ENCODE data around the gene TRIM68.

DNA sequence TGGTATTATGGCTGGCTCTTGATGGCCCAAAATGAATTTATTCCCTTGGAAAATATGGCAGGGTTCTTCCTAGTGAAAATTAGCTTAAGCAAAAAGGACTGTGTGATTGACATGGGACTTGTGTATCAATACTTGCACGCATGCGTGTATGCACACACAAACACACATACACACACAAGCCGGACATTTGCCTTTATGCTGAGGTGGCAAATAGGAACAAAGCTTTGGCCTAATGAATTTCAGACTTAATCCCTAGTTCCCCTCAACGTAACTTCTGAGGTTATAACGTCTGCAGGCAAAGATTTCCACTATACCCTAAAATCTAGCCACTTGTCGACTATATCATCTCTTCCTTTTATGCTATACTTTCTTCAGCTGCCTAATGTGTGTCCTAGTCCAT lies 29.4 kb downstream of the TRIM68 start:
- TF ChIP-seq, protein P1, sequence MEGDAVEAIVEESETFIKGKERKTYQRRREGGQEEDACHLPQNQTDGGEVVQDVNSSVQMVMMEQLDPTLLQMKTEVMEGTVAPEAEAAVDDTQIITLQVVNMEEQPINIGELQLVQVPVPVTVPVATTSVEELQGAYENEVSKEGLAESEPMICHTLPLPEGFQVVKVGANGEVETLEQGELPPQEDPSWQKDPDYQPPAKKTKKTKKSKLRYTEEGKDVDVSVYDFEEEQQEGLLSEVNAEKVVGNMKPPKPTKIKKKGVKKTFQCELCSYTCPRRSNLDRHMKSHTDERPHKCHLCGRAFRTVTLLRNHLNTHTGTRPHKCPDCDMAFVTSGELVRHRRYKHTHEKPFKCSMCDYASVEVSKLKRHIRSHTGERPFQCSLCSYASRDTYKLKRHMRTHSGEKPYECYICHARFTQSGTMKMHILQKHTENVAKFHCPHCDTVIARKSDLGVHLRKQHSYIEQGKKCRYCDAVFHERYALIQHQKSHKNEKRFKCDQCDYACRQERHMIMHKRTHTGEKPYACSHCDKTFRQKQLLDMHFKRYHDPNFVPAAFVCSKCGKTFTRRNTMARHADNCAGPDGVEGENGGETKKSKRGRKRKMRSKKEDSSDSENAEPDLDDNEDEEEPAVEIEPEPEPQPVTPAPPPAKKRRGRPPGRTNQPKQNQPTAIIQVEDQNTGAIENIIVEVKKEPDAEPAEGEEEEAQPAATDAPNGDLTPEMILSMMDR (IDR thresholded peaks at IDR 0.05) = no peak
- TF ChIP-seq RAD21 (conservative IDR thresholded peaks at IDR 0.05 in 1 of 2, IDR thresholded peaks at IDR 0.05 in 1 of 2) = no peak
- no peak for TF ChIP-seq POLR2A (IDR thresholded peaks at IDR 0.05; ENCODE audit: low read length)
- TF ChIP-seq, protein P2, sequence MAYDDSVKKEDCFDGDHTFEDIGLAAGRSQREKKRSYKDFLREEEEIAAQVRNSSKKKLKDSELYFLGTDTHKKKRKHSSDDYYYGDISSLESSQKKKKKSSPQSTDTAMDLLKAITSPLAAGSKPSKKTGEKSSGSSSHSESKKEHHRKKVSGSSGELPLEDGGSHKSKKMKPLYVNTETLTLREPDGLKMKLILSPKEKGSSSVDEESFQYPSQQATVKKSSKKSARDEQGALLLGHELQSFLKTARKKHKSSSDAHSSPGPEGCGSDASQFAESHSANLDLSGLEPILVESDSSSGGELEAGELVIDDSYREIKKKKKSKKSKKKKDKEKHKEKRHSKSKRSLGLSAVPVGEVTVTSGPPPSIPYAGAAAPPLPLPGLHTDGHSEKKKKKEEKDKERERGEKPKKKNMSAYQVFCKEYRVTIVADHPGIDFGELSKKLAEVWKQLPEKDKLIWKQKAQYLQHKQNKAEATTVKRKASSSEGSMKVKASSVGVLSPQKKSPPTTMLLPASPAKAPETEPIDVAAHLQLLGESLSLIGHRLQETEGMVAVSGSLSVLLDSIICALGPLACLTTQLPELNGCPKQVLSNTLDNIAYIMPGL (CRISPR knock-in tag; IDR thresholded peaks at IDR 0.05; ENCODE audit: borderline replicate concordance) = no peak
- TF ChIP-seq JUN (IDR thresholded peaks at IDR 0.05) = no peak
- no peak for TF ChIP-seq BHLHE40 (IDR thresholded peaks at IDR 0.05; ENCODE audit: low read depth, low read length)
- TF ChIP-seq, protein P3, sequence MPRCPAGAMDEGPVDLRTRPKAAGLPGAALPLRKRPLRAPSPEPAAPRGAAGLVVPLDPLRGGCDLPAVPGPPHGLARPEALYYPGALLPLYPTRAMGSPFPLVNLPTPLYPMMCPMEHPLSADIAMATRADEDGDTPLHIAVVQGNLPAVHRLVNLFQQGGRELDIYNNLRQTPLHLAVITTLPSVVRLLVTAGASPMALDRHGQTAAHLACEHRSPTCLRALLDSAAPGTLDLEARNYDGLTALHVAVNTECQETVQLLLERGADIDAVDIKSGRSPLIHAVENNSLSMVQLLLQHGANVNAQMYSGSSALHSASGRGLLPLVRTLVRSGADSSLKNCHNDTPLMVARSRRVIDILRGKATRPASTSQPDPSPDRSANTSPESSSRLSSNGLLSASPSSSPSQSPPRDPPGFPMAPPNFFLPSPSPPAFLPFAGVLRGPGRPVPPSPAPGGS (IDR thresholded peaks at IDR 0.05) = no peak
- TF ChIP-seq, protein P4, sequence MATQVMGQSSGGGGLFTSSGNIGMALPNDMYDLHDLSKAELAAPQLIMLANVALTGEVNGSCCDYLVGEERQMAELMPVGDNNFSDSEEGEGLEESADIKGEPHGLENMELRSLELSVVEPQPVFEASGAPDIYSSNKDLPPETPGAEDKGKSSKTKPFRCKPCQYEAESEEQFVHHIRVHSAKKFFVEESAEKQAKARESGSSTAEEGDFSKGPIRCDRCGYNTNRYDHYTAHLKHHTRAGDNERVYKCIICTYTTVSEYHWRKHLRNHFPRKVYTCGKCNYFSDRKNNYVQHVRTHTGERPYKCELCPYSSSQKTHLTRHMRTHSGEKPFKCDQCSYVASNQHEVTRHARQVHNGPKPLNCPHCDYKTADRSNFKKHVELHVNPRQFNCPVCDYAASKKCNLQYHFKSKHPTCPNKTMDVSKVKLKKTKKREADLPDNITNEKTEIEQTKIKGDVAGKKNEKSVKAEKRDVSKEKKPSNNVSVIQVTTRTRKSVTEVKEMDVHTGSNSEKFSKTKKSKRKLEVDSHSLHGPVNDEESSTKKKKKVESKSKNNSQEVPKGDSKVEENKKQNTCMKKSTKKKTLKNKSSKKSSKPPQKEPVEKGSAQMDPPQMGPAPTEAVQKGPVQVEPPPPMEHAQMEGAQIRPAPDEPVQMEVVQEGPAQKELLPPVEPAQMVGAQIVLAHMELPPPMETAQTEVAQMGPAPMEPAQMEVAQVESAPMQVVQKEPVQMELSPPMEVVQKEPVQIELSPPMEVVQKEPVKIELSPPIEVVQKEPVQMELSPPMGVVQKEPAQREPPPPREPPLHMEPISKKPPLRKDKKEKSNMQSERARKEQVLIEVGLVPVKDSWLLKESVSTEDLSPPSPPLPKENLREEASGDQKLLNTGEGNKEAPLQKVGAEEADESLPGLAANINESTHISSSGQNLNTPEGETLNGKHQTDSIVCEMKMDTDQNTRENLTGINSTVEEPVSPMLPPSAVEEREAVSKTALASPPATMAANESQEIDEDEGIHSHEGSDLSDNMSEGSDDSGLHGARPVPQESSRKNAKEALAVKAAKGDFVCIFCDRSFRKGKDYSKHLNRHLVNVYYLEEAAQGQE (IDR thresholded peaks at IDR 0.05) = no peak
- TF ChIP-seq, protein P5, sequence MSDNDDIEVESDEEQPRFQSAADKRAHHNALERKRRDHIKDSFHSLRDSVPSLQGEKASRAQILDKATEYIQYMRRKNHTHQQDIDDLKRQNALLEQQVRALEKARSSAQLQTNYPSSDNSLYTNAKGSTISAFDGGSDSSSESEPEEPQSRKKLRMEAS (IDR thresholded peaks at IDR 0.05) = no peak
